DND-41 (cell line): ENCODE data around the gene LEUTX.

Experiments used
- ATAC-seq: fragments of 200-7000 bp; cut with Tn5 transposase; 3 replicates; pipeline ENCODE4 v1.9.1; 2021; ENCODE audit warnings: low read depth; ENCODE audit not compliant: insufficient read depth
- DNase-seq: peaks from one replicate; pipeline ENCODE4 v3.0.0-alpha.2; 2020
- H2AFZ ChIP-seq: 2 replicates; pipeline ENCODE4 v1.6.0; 2012; ENCODE audit warnings: low read depth, low read length
- H3K27ac ChIP-seq: 2 replicates; pipeline ENCODE4 v1.5.1; 2012; ENCODE audit warnings: low read length, inconsistent platforms
- H3K27me3 ChIP-seq: fragments of 200-600 bp; sonication (generic); 2 replicates; pipeline ENCODE4 v1.6.0; 2012; ENCODE audit warnings: low read length, mild to moderate bottlenecking, inconsistent platforms; ENCODE audit not compliant: insufficient read depth, poor library complexity
- H3K36me3 ChIP-seq: 2 replicates; pipeline ENCODE4 v1.5.1; 2012; ENCODE audit warnings: low read length, inconsistent platforms; ENCODE audit not compliant: insufficient read depth
- H3K4me1 ChIP-seq: 2 replicates; pipeline ENCODE4 v1.5.1; 2012; ENCODE audit warnings: mild to moderate bottlenecking, low read length; ENCODE audit not compliant: insufficient read depth
- H3K4me2 ChIP-seq: 2 replicates; pipeline ENCODE4 v1.6.0; 2012; ENCODE audit warnings: mild to moderate bottlenecking, moderate library complexity, low read length, inconsistent platforms; ENCODE audit not compliant: insufficient read depth
- H3K4me3 ChIP-seq, 2 experiments: fragments of 200-600 bp in 1 of 2; shearing (Covaris generic) in 1 of 2; 2 replicates each; pipeline ENCODE4 v1.5.1; 2012 to 2016; ENCODE audit warnings: inconsistent platforms in 2 of 2, low read length in 2 of 2, mild to moderate bottlenecking in 2 of 2, low read depth in 1 of 2, moderate library complexity in 1 of 2
- H3K79me2 ChIP-seq: 2 replicates; pipeline ENCODE4 v1.6.0; 2012; ENCODE audit warnings: low read length, inconsistent platforms; ENCODE audit not compliant: insufficient read depth
- H3K9ac ChIP-seq: 2 replicates; pipeline ENCODE4 v1.6.0; 2012; ENCODE audit warnings: low read depth, mild to moderate bottlenecking, inconsistent platforms, low read length, moderate library complexity
- H3K9me3 ChIP-seq: 2 replicates; pipeline ENCODE4 v1.5.1; 2012; ENCODE audit warnings: low read length, moderate library complexity, mild to moderate bottlenecking, inconsistent platforms; ENCODE audit not compliant: insufficient read depth, severe bottlenecking
- H4K20me1 ChIP-seq: 2 replicates; pipeline ENCODE4 v1.6.0; 2012; ENCODE audit warnings: low read length; ENCODE audit not compliant: insufficient read depth
- EZH2 ChIP-seq: IDR thresholded peaks from 3 replicates; pipeline ENCODE4 v1.6.1; 2012; ENCODE audit warnings: borderline replicate concordance, low read depth, mild to moderate bottlenecking, moderate library complexity, low read length, inconsistent platforms; ENCODE audit not compliant: severe bottlenecking
- TF ChIP-seq, protein P1 (sequence below): IDR thresholded peaks from 2 replicates; pipeline ENCODE4 v1.5.1; 2012; ENCODE audit warnings: borderline replicate concordance, low read length, moderate library complexity, mild to moderate bottlenecking; ENCODE audit not compliant: poor library complexity, severe bottlenecking; ENCODE audit errors: extremely low read depth

LEUTX gene

DNA sequence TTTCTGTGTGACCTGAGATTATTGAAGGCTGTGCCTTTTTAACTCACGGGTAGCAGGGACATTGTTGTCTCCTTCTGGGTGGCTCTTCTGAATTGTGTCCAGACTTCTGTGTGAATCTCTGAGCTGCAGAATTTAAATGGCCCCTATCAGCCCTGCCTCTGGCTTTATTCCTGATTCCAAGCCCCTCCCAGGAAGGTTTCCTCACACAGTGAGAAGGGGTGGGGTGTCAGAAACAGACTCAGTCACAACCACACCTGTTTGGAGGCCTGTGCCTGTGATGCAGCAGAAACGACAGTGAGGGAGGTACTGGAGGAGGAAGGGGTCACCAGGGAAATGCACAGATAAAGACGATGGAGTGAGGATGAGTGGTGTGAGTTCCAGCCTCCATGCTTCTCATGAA is 40.8 kb upstream of the LEUTX start, which contains the start of gene CLC:
CLC (minus strand) TSS at position 139 of the 400 bp plus-strand sequence; CDS start at position 62, 77 bp downstream.
- Histone ChIP-seq H3K9me3 (no peaks in the 10 kb centered on the region), H3K27ac (no peak within 1 kb of the TSS), H4K20me1 (no peaks in the 10 kb centered on the region), H3K79me2 (no peaks in the 10 kb centered on the region), H3K27me3 (peaks cover 20% of the 10 kb centered on the region), H3K4me3 (no peak within 1 kb of the TSS), H3K4me1 (no peaks in the 10 kb centered on the region), H2AFZ (no peak within 1 kb of the TSS), H3K36me3 (no peaks in the 10 kb centered on the region), H3K9ac (no peak within 1 kb of the TSS), H3K4me2 (no peak within 1 kb of the TSS)
- TF ChIP-seq, protein P1, sequence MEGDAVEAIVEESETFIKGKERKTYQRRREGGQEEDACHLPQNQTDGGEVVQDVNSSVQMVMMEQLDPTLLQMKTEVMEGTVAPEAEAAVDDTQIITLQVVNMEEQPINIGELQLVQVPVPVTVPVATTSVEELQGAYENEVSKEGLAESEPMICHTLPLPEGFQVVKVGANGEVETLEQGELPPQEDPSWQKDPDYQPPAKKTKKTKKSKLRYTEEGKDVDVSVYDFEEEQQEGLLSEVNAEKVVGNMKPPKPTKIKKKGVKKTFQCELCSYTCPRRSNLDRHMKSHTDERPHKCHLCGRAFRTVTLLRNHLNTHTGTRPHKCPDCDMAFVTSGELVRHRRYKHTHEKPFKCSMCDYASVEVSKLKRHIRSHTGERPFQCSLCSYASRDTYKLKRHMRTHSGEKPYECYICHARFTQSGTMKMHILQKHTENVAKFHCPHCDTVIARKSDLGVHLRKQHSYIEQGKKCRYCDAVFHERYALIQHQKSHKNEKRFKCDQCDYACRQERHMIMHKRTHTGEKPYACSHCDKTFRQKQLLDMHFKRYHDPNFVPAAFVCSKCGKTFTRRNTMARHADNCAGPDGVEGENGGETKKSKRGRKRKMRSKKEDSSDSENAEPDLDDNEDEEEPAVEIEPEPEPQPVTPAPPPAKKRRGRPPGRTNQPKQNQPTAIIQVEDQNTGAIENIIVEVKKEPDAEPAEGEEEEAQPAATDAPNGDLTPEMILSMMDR = no peak
- TF ChIP-seq EZH2 = no peak
- DNase-seq = no peak
- ATAC-seq = no peak

DNA sequence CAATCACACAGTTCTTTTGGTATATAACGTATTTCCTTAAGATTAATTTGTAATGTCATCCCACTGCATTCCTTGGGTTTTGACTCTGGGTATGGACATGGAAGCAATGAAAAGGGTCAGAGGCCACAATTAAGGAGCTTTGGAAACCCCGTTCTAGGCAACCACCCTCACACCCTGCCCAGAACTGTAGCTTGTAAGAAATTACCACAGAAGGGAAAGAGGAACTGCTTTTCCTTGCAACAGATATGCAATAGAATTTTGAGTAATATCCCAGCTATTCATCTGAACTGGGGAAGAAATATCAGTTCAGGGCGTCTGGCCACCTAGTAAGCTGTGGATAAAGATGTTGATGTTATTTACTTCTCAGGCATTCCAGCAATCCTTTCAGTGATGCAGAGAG is 39.8 kb upstream of the LEUTX start:
- no peak for TF ChIP-seq EZH2
- TF ChIP-seq, protein P1 = no peak
- ATAC-seq (no peak), DNase-seq (no peak)
- H3K27me3 ChIP-seq = peaks cover 20% of the 10 kb centered on the region
- no peak overlapping the region for H3K27ac ChIP-seq
- H3K4me3 ChIP-seq = no peak overlapping the region
- H3K4me2 ChIP-seq = no peak overlapping the region
- H3K36me3 ChIP-seq = no peaks in the 10 kb centered on the region
- H3K9ac ChIP-seq = no peak overlapping the region
- no peaks in the 10 kb centered on the region for H3K9me3 ChIP-seq
- H3K79me2 ChIP-seq = no peaks in the 10 kb centered on the region
- no peaks in the 10 kb centered on the region for H3K4me1 ChIP-seq
- H2AFZ ChIP-seq = no peak overlapping the region
- no peaks in the 10 kb centered on the region for H4K20me1 ChIP-seq

DNA sequence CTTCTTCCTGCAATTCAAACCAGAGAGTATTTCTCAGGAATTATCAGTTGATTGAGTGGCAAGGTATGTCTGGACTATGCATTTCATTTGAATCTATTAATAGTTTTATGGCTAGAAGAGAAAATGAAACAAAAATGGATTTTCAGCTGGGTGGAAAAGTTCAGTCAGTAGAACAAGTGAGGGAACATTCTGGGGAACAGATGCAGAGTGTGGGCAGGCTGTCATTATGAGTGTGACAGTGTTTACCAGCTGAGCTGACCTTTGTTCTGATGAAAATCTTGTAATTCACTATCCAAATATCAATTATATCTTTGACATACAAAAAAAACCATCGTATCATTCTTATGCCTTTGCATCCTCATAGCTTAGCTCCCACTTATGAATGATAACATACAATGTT is 38.3 kb upstream of the LEUTX start:
- ATAC-seq = no peak

More for the DNA sequence above, 38.3 kb upstream of the LEUTX start:
- H3K9me3 ChIP-seq = no peaks in the 10 kb centered on the region
- no peaks in the 10 kb centered on the region for H3K36me3 ChIP-seq
- no peak for DNase-seq
- no peak overlapping the region for H3K27ac ChIP-seq
- no peak overlapping the region for H3K4me2 ChIP-seq
- H3K9ac ChIP-seq = no peak overlapping the region
- TF ChIP-seq, protein P1 = no peak
- no peak for TF ChIP-seq EZH2
- no peaks in the 10 kb centered on the region for H3K4me1 ChIP-seq
- H3K4me3 ChIP-seq = no peak overlapping the region
- no peaks in the 10 kb centered on the region for H4K20me1 ChIP-seq
- no peaks in the 10 kb centered on the region for H3K79me2 ChIP-seq
- H3K27me3 ChIP-seq = peaks cover 18% of the 10 kb centered on the region
- H2AFZ ChIP-seq = no peak overlapping the region
